Activated CD8-positive, alpha-beta memory T cell treated with anti-CD3 and anti-CD28 coated beads, Interleukin-2, amount 50 U/mL, for 1 hour (primary cell): ENCODE results near the gene DNASE1L1.

Experiments
- DNase-seq: peaks from one replicate; pipeline ENCODE4 v3.0.0-alpha.2; 2020; ENCODE audit errors: extremely low read depth

DNASE1L1 gene

GRCh38 chrX:154382483-154383069 is 26.5 kb downstream of the DNASE1L1 start:
- DNase-seq, result no peak

GRCh38 chrX:154381271-154381670 is 27.8 kb downstream of the DNASE1L1 start:
- no peak for DNase-seq

GRCh38 chrX:154380787-154381186 is 28.3 kb downstream of the DNASE1L1 start:
- no peak for DNase-seq

GRCh38 chrX:154380153-154380552 is 28.9 kb downstream of the DNASE1L1 start:
- no peak for DNase-seq

GRCh38 chrX:154379569-154379951 is 29.5 kb downstream of the DNASE1L1 start:
- DNase-seq, result no peak

GRCh38 chrX:154378799-154379568 is 30.1 kb downstream of the DNASE1L1 start, which contains the start of gene EMD:
Gene EMD (plus strand): TSS chrX:154379295. CDS start chrX:154379485, 190 bp downstream.
- peak; percentile 82 for DNase-seq

- DNase-seq, result no peak
Observed at GRCh38 chrX:154378059-154378798, 30.8 kb downstream of the DNASE1L1 start.

- DNase-seq, result no peak
Observed at GRCh38 chrX:154376774-154377173, 32.3 kb downstream of the DNASE1L1 start.

- DNase-seq, result no peak
Observed at GRCh38 chrX:154375156-154375504, 33.9 kb downstream of the DNASE1L1 start.

- DNase-seq, result no peak
Observed at GRCh38 chrX:154374313-154375155, 34.5 kb downstream of the DNASE1L1 start, which contains the start of gene FLNA. Gene FLNA (minus strand): TSS chrX:154374634. CDS start chrX:154371245, 3,389 bp downstream.

- no peak for DNase-seq
Observed at GRCh38 chrX:154373340-154374306, 35.4 kb downstream of the DNASE1L1 start.

- DNase-seq, result no peak
Observed at GRCh38 chrX:154372612-154373022, 36.4 kb downstream of the DNASE1L1 start.

GRCh38 chrX:154371789-154372300 is 37.2 kb downstream of the DNASE1L1 start:
- DNase-seq, result no peak

GRCh38 chrX:154371017-154371788 is 37.9 kb downstream of the DNASE1L1 start:
- peak; percentile 87 for DNase-seq

GRCh38 chrX:154370300-154371016 is 38.6 kb downstream of the DNASE1L1 start:
- DNase-seq, result no peak

GRCh38 chrX:154369449-154370299 is 39.4 kb downstream of the DNASE1L1 start:
- peak; percentile 68 for DNase-seq

- DNase-seq, result peak; percentile 90
Observed at GRCh38 chrX:154368630-154369448, 40.2 kb downstream of the DNASE1L1 start.
